ENCODE results near the gene RBSN. TPM values are rescaled to one million over a fixed set of nuclear protein-coding genes. Genes with fewer than 3 reads are reported as not detected.

RBSN gene
- polyA plus RNA-seq, 3 donors, result 22.3 to 22.8 (median 22.7) TPM

- DNase-seq (ENCODE audit: low read depth in 3 of 3, low spot score in 2 of 3), result no peak
Measured at GRCh38 chr3:15063656-15064286, 35.2 kb downstream of the RBSN start.

- DNase-seq (ENCODE audit: low read depth in 3 of 3, low spot score in 2 of 3), result no peak
Measured at GRCh38 chr3:15063238-15063637, 35.7 kb downstream of the RBSN start.

- no peak for DNase-seq (ENCODE audit: low read depth in 3 of 3, low spot score in 2 of 3)
Measured at GRCh38 chr3:15060029-15060428, 38.9 kb downstream of the RBSN start.

GRCh38 chr3:15056676-15057404, 42.1 kb downstream of the RBSN start:
- DNase-seq (ENCODE audit: low read depth in 3 of 3, low spot score in 2 of 3), result no peak

GRCh38 chr3:15055019-15055557, 43.9 kb downstream of the RBSN start:
- no peak for DNase-seq (ENCODE audit: low read depth in 3 of 3, low spot score in 2 of 3)

- no peak for DNase-seq (ENCODE audit: low read depth in 3 of 3, low spot score in 2 of 3)
Measured at GRCh38 chr3:15053541-15053940, 45.4 kb downstream of the RBSN start.

GRCh38 chr3:15052335-15053242, 46.4 kb downstream of the RBSN start:
- no peak for DNase-seq (ENCODE audit: low read depth in 3 of 3, low spot score in 2 of 3)

GRCh38 chr3:15051531-15051930, 47.4 kb downstream of the RBSN start:
- no peak for DNase-seq (ENCODE audit: low read depth in 3 of 3, low spot score in 2 of 3)

- DNase-seq (ENCODE audit: low read depth in 3 of 3, low spot score in 2 of 3), result no peak
Measured at GRCh38 chr3:15050405-15051092, 48.4 kb downstream of the RBSN start.

GRCh38 chr3:15049584-15049983, 49.4 kb downstream of the RBSN start:
- no peak for DNase-seq (ENCODE audit: low read depth in 3 of 3, low spot score in 2 of 3)

GRCh38 chr3:15045667-15046066, 53.3 kb downstream of the RBSN start:
- DNase-seq (ENCODE audit: low read depth in 3 of 3, low spot score in 2 of 3), result no peak

GRCh38 chr3:15044326-15044725, 54.6 kb downstream of the RBSN start:
- no peak for DNase-seq (ENCODE audit: low read depth in 3 of 3, low spot score in 2 of 3)

GRCh38 chr3:15043408-15044171, 55.4 kb downstream of the RBSN start:
- DNase-seq (ENCODE audit: low read depth in 3 of 3, low spot score in 2 of 3), result no peak

GRCh38 chr3:15042936-15043335, 56.0 kb downstream of the RBSN start:
- DNase-seq (ENCODE audit: low read depth in 3 of 3, low spot score in 2 of 3), result no peak

GRCh38 chr3:15041950-15042349, 57.0 kb downstream of the RBSN start:
- no peak for DNase-seq (ENCODE audit: low read depth in 3 of 3, low spot score in 2 of 3)

GRCh38 chr3:15040844-15041243, 58.1 kb downstream of the RBSN start:
- no peak for DNase-seq (ENCODE audit: low read depth in 3 of 3, low spot score in 2 of 3)

- DNase-seq (ENCODE audit: low read depth in 3 of 3, low spot score in 2 of 3), result no peak
Measured at GRCh38 chr3:15038306-15038705, 60.6 kb downstream of the RBSN start.

- no peak for DNase-seq (ENCODE audit: low read depth in 3 of 3, low spot score in 2 of 3)
Measured at GRCh38 chr3:15033103-15033502, 65.8 kb downstream of the RBSN start.

- no peak for DNase-seq (ENCODE audit: low read depth in 3 of 3, low spot score in 2 of 3)
Measured at GRCh38 chr3:15032650-15033049, 66.3 kb downstream of the RBSN start.

- no peak for DNase-seq (ENCODE audit: low read depth in 3 of 3, low spot score in 2 of 3)
Measured at GRCh38 chr3:15029625-15030024, 69.3 kb downstream of the RBSN start.

Measured in right renal cortex interstitium (tissue), 3 donors.